Liver (tissue), 3 donors: Measurements from ENCODE around the gene CDKN3.

Source experiments
- CTCF ChIP-seq: fragments of 150-350 bp; IDR thresholded peaks from 2 replicates; pipeline ENCODE4 v1.5.1; 2017; ENCODE audit warnings: improper control_type of control experiment, low read depth, low read length; ENCODE audit not compliant: missing input control
- EGR1 ChIP-seq, 2 donors: IDR thresholded peaks; 2 replicates each; pipeline ENCODE4 v1.6.1; 2016 to 2018; ENCODE audit warnings: antibody characterized with exemption in 2 of 2, low read depth in 2 of 2
- RAD21 ChIP-seq, 2 donors: IDR thresholded peaks; 2 replicates each; pipeline ENCODE4 v1.6.1; 2016; ENCODE audit warnings: antibody characterized with exemption in 2 of 2, mild to moderate bottlenecking in 2 of 2
- SP1 ChIP-seq: IDR thresholded peaks from 2 replicates; pipeline ENCODE4 v1.6.1; 2018; ENCODE audit warnings: antibody characterized with exemption, mild to moderate bottlenecking
- YY1 ChIP-seq: IDR thresholded peaks from 2 replicates; pipeline ENCODE4 v1.6.1; 2016; ENCODE audit warnings: antibody characterized with exemption, mild to moderate bottlenecking
- donor health status: healthy.
- donor health status: healthy.

- TF ChIP-seq RAD21 (IDR thresholded peaks at IDR 0.05) = no peak
- no peak for TF ChIP-seq CTCF
- TF ChIP-seq YY1 = no peak
- no peak for TF ChIP-seq SP1
- TF ChIP-seq EGR1 (IDR thresholded peaks at IDR 0.05; ENCODE audit: low read depth in 2 of 2) = no peak
Measured at GRCh38 chr14:54362759-54363437, 33.9 kb upstream of the CDKN3 start.
